G401.6 (cell line): ENCODE results near the gene RAB28.

Source experiments
- FAIRE-seq: peaks from 2 replicates; lab custom pipeline; 2012; peaks lifted over from hg19 to GRCh38; lab: Jason Lieb, UNC

Gene RAB28

DNA sequence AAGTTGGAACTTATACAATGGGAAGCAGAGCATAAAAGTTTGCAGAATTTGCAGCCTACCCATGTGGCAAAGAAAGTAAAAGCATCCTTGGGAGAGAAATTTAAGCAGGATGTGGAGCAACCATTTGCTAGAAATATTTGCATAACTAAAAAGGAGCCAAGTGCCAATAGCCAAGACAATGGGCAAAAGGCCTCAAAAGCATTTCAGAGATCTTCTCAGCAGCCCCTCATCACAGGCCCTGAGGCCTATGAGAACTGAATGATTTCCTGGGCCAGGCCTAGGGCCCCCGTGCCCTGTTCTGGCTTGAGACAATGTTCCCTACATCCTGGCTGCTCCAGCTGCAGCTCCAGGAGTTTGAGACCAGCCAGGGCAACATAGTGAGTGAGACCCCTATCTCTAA is 25.3 kb upstream of the RAB28 start:
- no peak for FAIRE-seq

GRCh38 chr4:13504374-13504773 is 20.2 kb upstream of the RAB28 start:
- no peak for FAIRE-seq

DNA sequence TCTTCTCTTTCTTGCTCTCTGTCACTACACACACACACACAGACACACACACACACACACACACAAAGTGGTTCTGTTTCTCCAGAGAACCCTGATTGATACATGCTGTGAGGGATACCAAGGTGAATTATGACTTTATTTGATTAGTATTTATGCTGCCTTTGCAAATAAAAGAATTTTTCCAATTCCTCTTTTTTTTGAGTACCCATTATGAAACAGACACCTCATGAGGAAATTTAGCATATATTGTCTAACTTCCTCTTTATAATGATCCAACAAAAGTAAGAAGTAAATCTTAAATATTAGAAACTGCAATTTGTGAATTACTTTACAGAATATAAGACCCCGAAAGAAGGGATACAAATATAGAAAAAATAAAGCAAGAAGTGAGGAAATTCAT is 14.3 kb upstream of the RAB28 start:
- FAIRE-seq: no peak

DNA sequence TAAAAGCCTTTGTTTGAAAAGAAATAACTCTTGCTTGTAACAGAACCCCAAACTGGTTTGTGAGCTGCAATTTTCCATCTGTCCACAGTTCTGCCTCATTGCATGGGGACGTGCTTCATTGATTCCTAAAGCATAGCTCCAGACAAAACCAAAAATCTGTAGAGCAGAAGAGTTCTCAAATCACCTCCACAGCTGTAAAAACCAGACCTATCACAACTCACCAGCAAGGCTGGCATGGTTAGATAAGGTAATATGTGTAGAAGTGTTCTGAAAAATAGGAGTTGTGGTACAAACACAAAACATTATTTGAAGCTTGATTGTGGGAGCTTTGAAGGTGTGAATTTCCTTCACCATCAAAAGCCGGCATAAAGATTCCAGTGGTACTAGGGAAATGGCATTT is 12.5 kb upstream of the RAB28 start:
- no peak for FAIRE-seq

GRCh38 chr4:13495753-13496152 is 11.6 kb upstream of the RAB28 start:
- FAIRE-seq: no peak

DNA sequence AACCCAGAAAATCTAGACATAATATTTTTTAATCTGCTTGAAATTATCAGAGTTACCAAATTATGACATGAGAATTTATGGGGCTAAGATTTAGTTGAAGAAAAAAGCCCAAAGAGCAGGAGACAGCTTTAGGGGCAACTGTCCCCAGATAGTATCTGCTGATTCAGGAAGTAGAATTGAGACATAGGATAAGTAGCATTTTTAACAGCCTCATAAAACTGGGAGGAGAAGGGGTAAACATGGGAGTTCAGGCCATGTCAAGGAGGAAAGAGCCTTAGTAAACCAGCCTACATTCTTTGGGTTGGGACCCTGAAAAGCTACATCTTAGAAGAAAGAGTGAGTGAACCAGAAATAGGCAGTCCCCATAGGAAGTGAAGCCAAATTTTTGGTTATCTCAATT is 9.7 kb upstream of the RAB28 start:
- no peak for FAIRE-seq

- FAIRE-seq: no peak
These were observed 8.6 kb upstream of the RAB28 start for GRCh38 chr4:13492747-13493146.

GRCh38 chr4:13484749-13485221 is 645 bp upstream of the RAB28 start:
- FAIRE-seq: no peak

GRCh38 chr4:13483768-13484121 is 395 bp downstream of the RAB28 start:
- FAIRE-seq: no peak

GRCh38 chr4:13483136-13483767 is 888 bp downstream of the RAB28 start:
- no peak for FAIRE-seq

- peak; percentile 68 for FAIRE-seq
These were observed 2.6 kb downstream of the RAB28 start for GRCh38 chr4:13481569-13481968.

DNA sequence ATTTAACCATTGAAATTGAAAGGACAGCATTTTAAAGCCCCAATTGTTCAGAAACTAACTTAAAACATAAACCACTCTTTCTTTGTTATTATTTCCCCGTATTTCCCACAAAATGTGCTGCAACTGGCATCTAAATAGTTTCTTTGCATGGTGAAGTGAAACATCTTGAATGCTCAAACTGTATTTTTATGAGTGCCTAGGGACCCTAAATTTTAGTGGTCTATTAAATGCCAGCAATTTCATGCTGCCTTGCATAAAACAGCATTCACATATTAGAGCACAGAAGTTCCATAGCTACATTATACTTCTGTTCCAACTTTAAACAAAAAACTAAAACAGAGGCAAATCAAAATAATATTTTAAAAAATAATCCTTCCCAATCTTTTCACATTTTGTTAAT is 5.4 kb downstream of the RAB28 start:
- FAIRE-seq: no peak

DNA sequence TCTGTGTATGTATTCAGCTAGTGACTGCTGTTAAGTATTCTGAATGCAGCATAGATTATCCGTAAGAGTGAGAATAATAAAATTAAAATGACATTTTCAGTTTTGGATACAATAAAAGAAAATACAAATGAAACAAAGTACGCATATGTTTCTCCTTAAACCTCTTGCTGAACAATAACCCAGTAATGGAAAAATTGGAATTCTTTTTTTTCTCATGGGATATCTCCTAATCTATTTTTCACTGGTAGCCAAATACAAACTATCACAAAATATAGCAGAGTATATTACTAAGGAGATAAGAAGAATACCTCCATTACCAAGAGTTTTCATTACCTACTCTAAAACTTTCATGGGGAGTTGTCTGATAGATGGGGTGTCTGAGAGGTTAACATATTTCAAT is 6.0 kb downstream of the RAB28 start:
- no peak for FAIRE-seq

- no peak for FAIRE-seq
These were observed 7.2 kb downstream of the RAB28 start for GRCh38 chr4:13476915-13477314.

DNA sequence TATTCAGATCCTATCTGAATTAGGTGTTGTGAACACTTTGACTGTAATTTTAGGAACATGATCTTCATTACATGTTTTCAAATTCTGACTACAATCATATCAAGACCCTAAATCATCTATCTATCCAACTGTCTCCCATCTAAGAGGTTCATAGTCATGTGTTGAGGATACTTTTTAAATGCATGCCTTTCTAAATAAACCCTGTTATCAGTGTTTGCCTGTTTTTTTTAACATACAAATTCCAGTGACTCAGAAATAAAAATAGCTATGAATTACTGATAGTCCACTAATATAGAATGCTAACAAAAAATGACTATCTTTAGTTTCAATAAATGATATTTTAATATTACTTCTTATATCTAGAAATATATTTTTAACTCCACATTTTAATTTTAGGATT is 8.0 kb downstream of the RAB28 start:
- peak; percentile 81 for FAIRE-seq

DNA sequence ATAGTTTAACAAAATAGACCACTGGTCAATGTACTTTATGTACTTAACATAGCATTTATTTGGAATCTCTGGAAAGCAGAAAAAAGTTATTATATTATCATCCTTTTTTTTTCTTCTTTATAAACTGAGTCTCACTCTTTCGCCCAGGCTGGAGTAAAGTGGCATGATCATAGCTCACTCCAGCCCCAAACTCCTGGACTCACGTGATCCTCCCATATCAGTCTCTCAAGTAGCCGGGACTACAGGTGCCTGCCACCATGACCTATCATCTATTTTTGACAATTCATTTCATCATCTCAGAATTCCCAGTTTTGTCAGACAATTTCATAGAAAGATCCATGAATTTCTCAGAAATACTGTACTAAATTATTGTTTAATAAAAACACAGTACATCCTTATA is 12.7 kb downstream of the RAB28 start:
- FAIRE-seq: no peak

GRCh38 chr4:13470379-13470778 is 13.8 kb downstream of the RAB28 start:
- FAIRE-seq: no peak

DNA sequence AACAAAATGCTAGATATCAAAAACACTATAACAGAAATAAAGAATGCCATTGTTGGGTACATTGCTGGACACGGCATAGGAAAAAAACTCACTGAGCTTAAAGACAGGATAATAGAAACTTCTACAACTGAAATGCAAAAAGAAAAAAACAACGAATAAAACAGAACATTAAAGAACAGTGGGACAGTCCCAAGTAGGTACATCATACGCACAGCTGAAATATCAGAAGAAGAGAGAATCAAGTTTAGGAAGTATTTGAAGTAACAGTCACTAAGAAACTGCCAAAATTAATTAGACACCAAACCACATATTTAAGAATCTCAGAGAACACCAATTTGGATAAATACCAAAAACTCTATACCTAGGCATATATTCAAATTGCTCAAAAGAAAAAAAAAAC is 19.2 kb downstream of the RAB28 start:
- FAIRE-seq: no peak

DNA sequence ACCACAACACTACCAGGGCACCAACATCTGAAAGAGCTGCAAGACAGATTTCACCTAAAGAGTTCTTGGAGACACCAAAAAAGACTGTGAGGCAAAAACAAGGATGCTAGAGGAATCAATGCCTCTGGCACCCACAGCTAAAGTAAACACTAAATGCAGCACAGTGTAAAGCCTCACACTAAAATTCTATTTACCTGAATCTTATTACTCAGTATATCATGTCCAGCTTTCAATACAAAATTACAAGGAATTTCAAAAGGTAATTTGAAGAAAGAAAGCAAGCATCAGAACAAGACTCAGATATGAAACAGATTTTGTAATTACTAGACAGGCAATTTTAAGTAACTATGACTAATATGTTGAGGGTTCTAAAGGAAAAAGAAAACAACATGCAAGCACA is 19.6 kb downstream of the RAB28 start:
- no peak for FAIRE-seq

- no peak for FAIRE-seq
These were observed 22.8 kb downstream of the RAB28 start for GRCh38 chr4:13461191-13461905.

GRCh38 chr4:13455411-13455810 is 28.7 kb downstream of the RAB28 start:
- FAIRE-seq: no peak

DNA sequence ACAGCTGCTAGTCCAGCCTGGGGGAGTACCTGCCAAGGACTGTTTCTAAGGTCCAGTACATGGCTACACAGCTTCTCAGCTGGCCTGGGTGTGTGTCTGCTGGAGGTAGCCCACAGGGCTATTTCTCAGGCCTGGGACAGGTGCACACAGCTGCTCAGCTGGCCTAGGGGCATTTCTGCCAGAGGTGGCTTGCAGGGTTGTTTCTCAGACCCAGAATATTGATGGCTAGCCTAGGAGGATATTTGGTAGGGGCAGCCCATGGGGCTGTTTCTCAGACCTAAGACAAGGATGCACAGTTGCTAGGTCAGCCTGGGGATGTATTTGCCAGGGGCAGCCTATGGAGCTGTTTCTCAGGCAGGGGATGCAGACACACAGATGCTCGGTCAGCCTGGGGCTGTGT is 29.4 kb downstream of the RAB28 start:
- FAIRE-seq: no peak

DNA sequence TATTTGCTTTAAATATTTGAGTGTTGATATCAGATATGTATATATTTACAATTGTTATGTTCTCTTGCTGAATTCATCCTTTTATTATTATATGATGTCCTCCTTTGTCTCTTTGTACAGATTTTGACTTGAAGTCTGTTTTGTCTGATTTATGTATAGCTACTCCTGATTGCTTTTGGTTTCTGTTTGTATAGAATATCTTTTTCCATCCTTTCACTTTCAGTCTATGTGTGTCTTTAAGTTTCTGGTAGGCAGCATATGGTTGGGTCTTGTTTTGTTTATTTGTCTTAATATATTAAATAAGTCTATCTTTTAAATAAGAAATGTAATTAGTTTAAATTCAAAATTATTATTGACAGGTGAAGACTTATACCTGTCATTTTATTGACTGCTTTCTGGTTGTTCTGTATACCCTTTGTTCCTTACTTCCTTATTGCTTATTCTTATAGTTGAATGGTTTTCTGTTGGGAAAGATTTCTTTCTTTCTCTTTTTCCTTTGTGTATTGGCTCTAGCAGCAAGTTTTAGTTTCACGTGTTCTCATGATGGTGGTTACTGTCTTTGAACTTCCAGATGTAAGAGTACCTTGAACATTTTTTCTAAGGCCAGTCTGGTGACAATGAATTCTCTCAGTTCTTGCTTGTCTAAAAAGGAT is 31.1 kb downstream of the RAB28 start:
- peak; percentile 3 for FAIRE-seq

DNA sequence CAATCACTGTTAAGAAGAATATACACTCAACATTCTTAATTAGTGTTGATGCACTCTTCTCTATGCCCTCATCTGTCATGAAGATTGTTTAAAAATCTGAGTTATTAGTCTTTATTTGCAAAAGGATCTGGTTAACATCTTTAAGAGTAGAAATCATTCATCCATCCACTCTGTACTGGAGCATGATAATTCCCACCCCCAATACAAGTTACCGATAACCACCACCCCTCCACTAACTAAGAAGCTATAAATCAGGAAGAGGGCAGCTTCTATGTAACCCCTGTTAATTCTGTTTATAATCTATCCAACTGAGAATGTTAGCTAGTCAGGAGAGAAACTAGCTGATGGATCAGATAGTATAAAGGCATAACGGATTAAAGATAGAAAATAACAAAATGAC is 34.5 kb downstream of the RAB28 start:
- no peak for FAIRE-seq
